GM18909 (cell line): Measurements from ENCODE around the gene BCO1.

Experiments
- ATAC-seq: cut with Tn5 transposase; IDR thresholded peaks from one replicate; pipeline ENCODE4 v1.9.1; 2021; ENCODE audit warnings: mild to moderate bottlenecking; ENCODE audit not compliant: unreplicated experiment, poor library complexity

Gene BCO1

GRCh38 chr16:81229811-81230210 is 8.7 kb upstream of the BCO1 start:
- ATAC-seq, result no peak

DNA sequence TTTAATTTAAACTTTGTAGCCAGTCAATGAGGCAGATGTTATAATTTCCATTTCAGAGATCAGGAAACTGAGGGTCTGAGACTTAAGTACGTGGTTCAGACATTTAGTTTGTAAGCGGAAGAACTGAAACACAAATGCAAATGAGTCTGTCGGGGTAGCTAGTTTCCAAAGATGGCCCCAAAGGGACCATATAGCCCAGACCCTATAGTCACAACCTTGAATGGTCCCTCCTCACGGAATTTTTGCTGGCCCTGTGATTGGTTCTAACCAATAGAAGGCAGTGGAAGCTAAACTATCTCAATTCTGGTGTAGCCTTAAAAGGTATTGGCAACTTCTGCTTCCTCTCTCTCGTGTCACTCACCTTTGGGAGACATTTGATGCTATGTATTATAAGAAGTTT is 7.5 kb upstream of the BCO1 start:
- no peak for ATAC-seq

- no peak for ATAC-seq
Observed at GRCh38 chr16:81232740-81233367, 5.6 kb upstream of the BCO1 start.

GRCh38 chr16:81237282-81237681 is 1.2 kb upstream of the BCO1 start:
- ATAC-seq, result no peak

- no peak for ATAC-seq
Observed at GRCh38 chr16:81237942-81238295, 570 bp upstream of the BCO1 start.

DNA sequence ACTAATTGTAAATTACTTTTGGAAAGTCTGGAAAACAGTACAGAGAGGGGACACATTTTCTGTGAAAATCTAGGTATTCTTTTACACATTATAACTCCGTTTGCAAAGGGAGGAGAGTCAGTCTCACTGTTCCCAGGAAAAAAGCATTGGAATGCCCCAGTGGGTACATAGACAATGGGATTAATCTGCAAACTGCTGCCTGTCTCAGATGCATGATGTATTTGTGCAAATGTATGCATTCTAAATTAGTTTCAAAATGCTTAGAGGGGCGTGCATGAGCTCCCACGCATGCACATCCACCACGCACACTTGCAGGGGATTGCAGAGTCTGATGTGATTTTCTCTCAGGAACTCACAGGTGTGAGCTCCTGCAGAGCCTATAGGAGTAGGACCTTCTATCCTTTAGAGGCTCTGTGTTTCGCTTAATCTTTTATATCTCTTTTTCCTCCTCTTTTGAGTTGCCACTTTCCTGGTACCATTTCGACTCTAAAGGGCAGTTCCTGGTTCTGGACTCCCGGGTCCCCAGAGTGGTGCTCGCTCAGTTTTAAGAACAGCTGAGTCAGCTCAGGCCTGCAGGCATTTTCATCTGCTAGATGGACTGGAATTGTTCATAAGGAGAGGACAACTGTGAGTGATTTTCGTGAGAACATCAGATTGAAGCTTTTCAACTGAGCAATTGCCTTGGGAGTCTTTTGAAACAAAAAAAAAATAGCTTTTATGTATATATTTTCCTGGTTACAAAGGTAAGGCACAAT is 1.1 kb downstream of the BCO1 start:
- no peak for ATAC-seq

DNA sequence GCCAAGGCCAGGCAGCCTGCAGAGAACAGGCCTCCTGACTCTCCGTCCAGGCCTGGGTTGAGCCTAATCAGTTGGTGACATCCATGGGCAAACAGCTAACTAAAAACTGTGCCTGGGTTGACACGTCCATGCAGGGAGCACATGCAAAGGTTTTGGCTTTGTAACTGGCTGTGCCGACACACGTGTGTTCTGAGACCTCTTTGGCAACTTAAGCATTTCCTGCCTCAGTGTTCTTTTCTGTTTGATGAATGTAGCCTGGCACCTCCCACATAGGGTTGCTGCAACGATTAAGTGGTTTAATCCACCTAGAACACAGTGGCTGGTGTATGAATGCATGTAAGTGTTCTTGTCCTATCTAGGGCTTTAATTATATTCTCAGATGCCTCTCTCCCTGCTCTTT is 3.2 kb downstream of the BCO1 start:
- no peak for ATAC-seq

- ATAC-seq, result no peak
Observed at GRCh38 chr16:81242977-81243618, 4.6 kb downstream of the BCO1 start.

GRCh38 chr16:81243942-81244341 is 5.5 kb downstream of the BCO1 start:
- ATAC-seq, result no peak

DNA sequence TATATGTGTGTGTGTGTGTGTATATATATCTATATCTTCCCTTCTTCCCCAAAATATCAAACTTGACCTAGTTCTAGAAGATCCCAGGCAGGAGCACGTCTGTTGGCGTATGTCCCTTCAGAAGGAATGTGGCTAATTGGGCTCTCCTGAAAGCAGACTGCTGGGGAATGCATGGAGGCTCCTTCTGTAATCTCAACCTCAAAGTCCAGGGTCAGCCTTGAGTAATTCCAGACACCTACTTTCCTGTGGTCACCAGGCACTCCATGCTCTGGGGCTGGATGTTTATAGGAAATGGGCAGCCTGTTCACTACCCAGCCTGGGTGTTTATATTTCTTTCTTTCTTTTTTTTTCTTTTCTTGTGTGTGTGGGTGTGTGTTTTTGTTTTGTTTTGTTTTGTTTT is 13.4 kb downstream of the BCO1 start:
- no peak for ATAC-seq

GRCh38 chr16:81253141-81253540 is 14.7 kb downstream of the BCO1 start:
- no peak for ATAC-seq

- ATAC-seq, result no peak
Observed at GRCh38 chr16:81254922-81255526, 16.5 kb downstream of the BCO1 start.

GRCh38 chr16:81259916-81260315 is 21.4 kb downstream of the BCO1 start:
- no peak for ATAC-seq

DNA sequence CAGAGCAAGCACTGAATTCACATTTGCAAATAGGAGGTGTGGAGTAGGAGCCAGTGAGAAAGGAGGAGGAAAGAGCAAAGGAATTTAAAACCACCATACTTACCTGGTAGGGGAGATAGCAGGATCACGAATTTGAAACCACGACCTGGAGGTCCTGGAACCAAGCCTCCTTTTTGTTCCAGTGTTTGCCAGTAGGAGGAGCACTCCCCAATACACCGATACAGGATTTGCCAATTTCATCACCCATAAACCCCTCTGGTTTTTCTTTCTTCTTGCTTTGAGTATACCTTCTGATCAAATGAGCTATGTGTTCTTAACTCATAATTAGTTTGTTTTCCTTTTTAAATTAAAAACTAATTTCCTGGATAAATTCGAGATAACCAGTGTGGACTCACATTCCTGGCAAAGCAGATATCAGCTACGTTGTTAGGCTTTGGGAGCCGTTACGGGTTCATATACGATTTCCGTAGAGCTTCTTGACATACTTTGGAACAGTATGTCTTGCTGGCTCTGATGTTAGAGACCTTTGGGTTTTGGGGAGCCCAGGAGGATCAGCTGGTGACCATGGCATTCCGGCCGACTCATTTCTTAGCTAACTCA is 22.7 kb downstream of the BCO1 start:
- no peak for ATAC-seq

- ATAC-seq, result no peak
Observed at GRCh38 chr16:81263470-81264220, 25.2 kb downstream of the BCO1 start.

- no peak for ATAC-seq
Observed at GRCh38 chr16:81264386-81264785, 25.9 kb downstream of the BCO1 start.

DNA sequence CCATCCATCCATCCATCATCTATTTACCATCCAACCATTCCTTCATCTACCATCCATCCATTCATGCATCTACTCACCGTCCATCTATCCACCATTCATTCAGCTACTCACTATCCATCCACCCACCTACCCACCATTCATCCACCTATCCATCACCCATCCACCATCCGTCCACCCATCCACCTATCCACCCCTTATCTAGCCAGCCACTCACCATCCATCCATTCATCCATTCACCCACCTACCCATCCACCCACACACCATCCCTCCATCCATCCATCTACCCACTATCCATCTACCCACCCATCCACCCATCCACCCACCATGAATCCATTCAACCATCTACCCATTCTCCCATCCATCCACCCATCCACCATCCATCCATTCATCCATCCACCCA is 26.6 kb downstream of the BCO1 start:
- no peak for ATAC-seq

DNA sequence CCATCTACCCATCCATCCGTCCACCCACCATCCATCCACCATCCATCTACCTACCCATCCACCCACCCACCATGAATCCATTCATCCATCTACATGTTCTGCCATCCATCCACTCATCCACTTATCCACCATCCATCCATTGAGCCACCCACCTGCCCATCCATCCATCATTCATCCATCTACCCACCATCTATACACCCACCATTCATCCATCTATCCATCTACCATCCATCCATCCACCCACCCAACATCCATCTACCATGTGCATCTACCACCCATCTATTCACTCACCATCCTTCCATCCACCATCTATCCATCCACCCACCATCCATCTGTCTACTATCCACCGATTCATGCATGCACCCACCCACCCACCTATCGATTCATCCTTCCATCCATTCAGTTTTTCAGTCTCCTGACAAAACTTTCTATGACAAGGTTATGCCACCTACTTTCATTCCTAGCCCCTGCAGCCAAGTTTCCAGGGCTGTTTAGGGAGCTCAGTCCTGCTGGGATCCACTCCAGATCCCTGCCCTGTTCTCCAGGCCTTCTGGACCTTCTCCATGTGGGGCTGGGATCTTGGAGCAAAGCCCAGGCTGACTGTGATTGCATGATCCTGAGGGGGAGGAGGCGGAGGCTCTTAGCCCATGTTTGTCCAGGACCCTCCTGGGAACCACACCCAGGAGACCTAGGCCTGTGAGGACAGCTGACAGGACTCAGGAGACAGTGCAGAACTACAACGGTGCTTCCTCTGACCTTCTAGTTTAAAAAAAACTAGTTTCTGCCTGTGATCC is 27.4 kb downstream of the BCO1 start:
- no peak for ATAC-seq

DNA sequence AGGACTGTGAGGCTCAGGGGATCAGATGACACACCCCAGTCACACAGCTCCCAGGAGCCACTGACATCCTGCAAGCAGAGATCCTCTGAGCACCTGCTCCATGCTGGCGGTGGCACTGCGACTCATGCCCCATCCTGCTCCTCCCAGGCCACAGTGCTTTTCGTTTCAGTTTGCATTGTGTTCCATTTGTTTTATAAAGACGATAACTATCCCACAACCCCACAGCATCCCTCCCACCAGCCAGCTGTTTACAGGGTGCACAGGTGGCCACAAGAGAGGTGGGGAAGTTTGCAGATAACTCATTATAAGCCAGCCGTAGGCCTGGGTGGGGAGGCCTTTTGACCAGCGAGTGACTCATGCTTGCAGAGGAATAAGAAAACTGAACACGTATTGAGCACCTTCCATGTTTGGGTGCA is 28.2 kb downstream of the BCO1 start:
- no peak for ATAC-seq
